Parathyroid adenoma (tissue), 2 donors: ENCODE data around the gene RCVRN.
"Not testable (repeated sequence)": the region's sequence is repeated elsewhere in the genome, so short reads cannot be mapped to it uniquely, and the experiment has no call there.

ENCODE experiments used
- H2AFZ ChIP-seq: fragments of 300-600 bp; sonication (generic); one replicate; pipeline ENCODE4 v1.7.0; 2017; ENCODE audit warnings: antibody characterized with exemption, mild to moderate bottlenecking
- H3K27ac ChIP-seq: fragments of 300-600 bp; sonication (generic); one replicate; pipeline ENCODE4 v1.7.0; 2017
- H3K27me3 ChIP-seq: fragments of 300-600 bp; sonication (generic); one replicate; pipeline ENCODE4 v1.7.0; 2017; ENCODE audit warnings: low read length; ENCODE audit not compliant: control insufficient read depth, insufficient read depth
- H3K36me3 ChIP-seq: fragments of 300-600 bp; sonication (generic); one replicate; pipeline ENCODE4 v1.7.0; 2017; ENCODE audit warnings: low read length; ENCODE audit not compliant: control insufficient read depth, insufficient read depth
- H3K4me1 ChIP-seq: fragments of 300-600 bp; sonication (generic); one replicate; pipeline ENCODE4 v1.7.0; 2017; ENCODE audit warnings: control low read depth
- H3K4me2 ChIP-seq: fragments of 300-600 bp; sonication (generic); one replicate; pipeline ENCODE4 v1.7.0; 2017; ENCODE audit warnings: low read length
- H3K4me3 ChIP-seq: fragments of 300-600 bp; sonication (generic); one replicate; pipeline ENCODE4 v1.7.0; 2017; ENCODE audit warnings: low read depth, low read length
- H3K79me2 ChIP-seq: fragments of 300-600 bp; sonication (generic); one replicate; pipeline ENCODE4 v1.7.0; 2017; ENCODE audit warnings: control low read depth
- H3K9ac ChIP-seq: fragments of 300-600 bp; sonication (generic); one replicate; pipeline ENCODE4 v1.7.0; 2017; ENCODE audit warnings: mild to moderate bottlenecking
- H3K9me3 ChIP-seq: fragments of 300-600 bp; sonication (generic); one replicate; pipeline ENCODE4 v1.7.0; 2017; ENCODE audit warnings: low read length; ENCODE audit not compliant: control insufficient read depth
- CTCF ChIP-seq: fragments of 300-600 bp; sonication (generic); IDR thresholded peaks from one replicate; pipeline ENCODE4 v1.7.0; 2017; ENCODE audit warnings: antibody characterized with exemption, mild to moderate bottlenecking
- donor health status: primary hyperparathyroidism.

Gene RCVRN

DNA sequence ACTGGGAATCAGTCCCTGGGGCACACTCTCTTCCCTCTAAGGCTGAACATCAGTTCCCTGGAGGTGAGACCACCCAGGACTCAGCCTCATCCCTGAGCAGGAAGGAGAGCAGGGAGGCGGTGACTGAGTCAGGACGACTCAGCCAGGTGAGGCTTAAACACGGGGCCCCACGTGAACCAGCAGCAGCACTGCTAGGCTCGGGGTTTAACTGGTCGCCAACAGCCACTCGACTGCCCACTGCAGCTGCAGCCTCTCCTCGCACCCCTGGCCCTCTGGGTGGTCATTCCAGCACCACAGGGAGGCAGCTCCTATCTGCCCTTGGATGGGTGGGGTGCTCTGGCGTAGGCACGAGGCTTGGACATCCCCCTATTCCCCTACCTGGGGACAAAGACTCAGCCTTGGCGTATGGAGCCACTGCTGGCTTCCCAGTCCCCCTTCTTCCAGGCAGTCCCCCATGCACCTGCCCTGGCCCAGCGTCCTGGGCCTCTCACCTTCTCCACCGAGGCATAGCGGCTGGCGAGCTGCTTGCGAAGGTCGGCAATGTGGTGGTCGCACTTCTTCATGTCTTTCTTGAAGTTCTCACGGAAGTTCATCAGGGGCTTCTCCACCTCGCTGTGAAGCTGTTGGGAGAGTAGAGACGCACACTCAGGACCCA is 21.2 kb upstream of the RCVRN start:
- no peak overlapping the region for H3K9ac ChIP-seq
- no peak overlapping the region for H3K4me3 ChIP-seq
- no peaks in the 10 kb centered on the region for H3K9me3 ChIP-seq
- no peak overlapping the region for H2AFZ ChIP-seq
- H3K27ac ChIP-seq, result no peak overlapping the region
- H3K4me1 ChIP-seq, result no peaks in the 10 kb centered on the region
- no peaks in the 10 kb centered on the region for H3K79me2 ChIP-seq
- H3K36me3 ChIP-seq, result no peaks in the 10 kb centered on the region
- no peak for TF ChIP-seq CTCF
- H3K4me2 ChIP-seq, result no peak overlapping the region
- H3K27me3 ChIP-seq, result no peaks in the 10 kb centered on the region

GRCh38 chr17:9925457-9925856 is 20.4 kb upstream of the RCVRN start:
- Histone ChIP-seq H3K27ac (no peak overlapping the region), H3K36me3 (no peaks in the 10 kb centered on the region), H3K9me3 (no peaks in the 10 kb centered on the region), H3K27me3 (no peaks in the 10 kb centered on the region), H3K79me2 (no peaks in the 10 kb centered on the region), H3K4me3 (no peak overlapping the region), H2AFZ (no peak overlapping the region), H3K4me1 (no peaks in the 10 kb centered on the region), H3K4me2 (no peak overlapping the region), H3K9ac (no peak overlapping the region)
- TF ChIP-seq CTCF, result no peak

DNA sequence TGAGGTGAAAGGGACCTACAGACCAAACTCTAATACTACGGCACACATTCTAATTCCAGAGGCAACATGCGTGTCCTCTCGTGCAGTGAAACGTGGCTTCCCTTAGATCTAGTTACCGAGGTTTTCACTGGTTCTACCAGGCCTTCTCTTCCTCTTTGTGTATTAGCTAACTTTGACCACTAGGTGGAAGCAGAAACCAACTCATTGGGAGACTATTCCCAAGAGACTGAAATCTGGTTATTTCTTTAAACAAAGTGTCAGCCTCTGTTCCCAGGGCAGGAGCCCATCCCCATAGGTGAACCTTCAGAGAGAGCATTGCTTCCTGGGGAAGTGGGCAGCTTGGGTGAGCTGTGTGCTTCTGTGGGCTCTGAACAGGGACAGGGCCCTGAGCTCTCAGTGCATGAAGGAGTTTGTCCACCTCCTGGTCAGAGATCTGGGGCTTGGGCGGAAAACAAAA is 19.7 kb upstream of the RCVRN start:
- H3K27ac ChIP-seq, result no peak overlapping the region
- no peaks in the 10 kb centered on the region for H3K27me3 ChIP-seq
- H3K79me2 ChIP-seq, result no peaks in the 10 kb centered on the region
- peak overlapping the region; percentile 69 for H2AFZ ChIP-seq
- no peak overlapping the region for H3K4me3 ChIP-seq
- H3K4me1 ChIP-seq, result no peaks in the 10 kb centered on the region
- no peak overlapping the region for H3K4me2 ChIP-seq
- H3K36me3 ChIP-seq, result no peaks in the 10 kb centered on the region
- no peaks in the 10 kb centered on the region for H3K9me3 ChIP-seq
- H3K9ac ChIP-seq, result no peak overlapping the region
- peak; percentile 78 for TF ChIP-seq CTCF

GRCh38 chr17:9922012-9922848 is 17.2 kb upstream of the RCVRN start:
- H3K4me1 ChIP-seq, result no peaks in the 10 kb centered on the region
- no peaks in the 10 kb centered on the region for H3K36me3 ChIP-seq
- H2AFZ ChIP-seq, result no peak overlapping the region
- no peaks in the 10 kb centered on the region for H3K27me3 ChIP-seq
- no peaks in the 10 kb centered on the region for H3K9me3 ChIP-seq
- no peak for TF ChIP-seq CTCF
- H3K4me2 ChIP-seq, result no peak overlapping the region
- no peak overlapping the region for H3K4me3 ChIP-seq
- no peaks in the 10 kb centered on the region for H3K79me2 ChIP-seq
- no peak overlapping the region for H3K9ac ChIP-seq
- no peak overlapping the region for H3K27ac ChIP-seq

DNA sequence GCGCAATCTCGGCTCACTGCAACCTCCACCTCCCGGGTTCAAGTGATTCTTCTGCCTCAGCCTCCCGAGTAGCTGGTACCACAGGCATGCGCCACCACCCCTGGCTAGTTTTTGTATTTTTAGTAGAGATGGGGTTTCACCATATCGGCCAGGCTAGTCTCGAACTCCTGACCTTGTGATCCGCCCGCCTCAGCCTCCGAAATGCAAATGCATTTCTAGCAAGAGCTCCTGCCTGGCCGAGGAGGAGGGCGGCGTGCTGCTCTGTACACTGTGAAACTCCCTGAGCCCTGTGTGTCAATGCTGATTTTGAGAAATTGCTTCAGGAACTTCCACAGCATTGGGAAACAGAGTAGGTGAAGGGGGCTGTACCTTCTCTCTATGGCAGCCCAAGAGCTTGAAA is 16.1 kb upstream of the RCVRN start:
- not testable (repeated sequence) for H3K79me2 ChIP-seq, H3K9ac ChIP-seq, H2AFZ ChIP-seq, H3K4me3 ChIP-seq, H3K4me1 ChIP-seq, H3K27me3 ChIP-seq, H3K27ac ChIP-seq, H3K4me2 ChIP-seq, H3K36me3 ChIP-seq, H3K9me3 ChIP-seq
